GM19463 (cell line): Measurements from ENCODE around the gene NKD1.

ENCODE experiments used
- ATAC-seq: cut with Tn5 transposase; IDR thresholded peaks from one replicate; pipeline ENCODE4 v1.9.1; 2021; ENCODE audit warnings: mild to moderate bottlenecking, moderate library complexity; ENCODE audit not compliant: unreplicated experiment

Gene NKD1

GRCh38 chr16:50519001-50519400 is 29.2 kb upstream of the NKD1 start:
- ATAC-seq: no peak

GRCh38 chr16:50519602-50520001 is 28.6 kb upstream of the NKD1 start:
- ATAC-seq: no peak

- ATAC-seq: no peak
Measured at GRCh38 chr16:50520451-50521245, 27.5 kb upstream of the NKD1 start.

- ATAC-seq: no peak
Measured at GRCh38 chr16:50521246-50521900, 26.8 kb upstream of the NKD1 start.

GRCh38 chr16:50522324-50522723 is 25.9 kb upstream of the NKD1 start:
- no peak for ATAC-seq

- ATAC-seq: no peak
Measured at GRCh38 chr16:50523710-50524109, 24.5 kb upstream of the NKD1 start.

- ATAC-seq: no peak
Measured at GRCh38 chr16:50525262-50525661, 22.9 kb upstream of the NKD1 start.

- no peak for ATAC-seq
Measured at GRCh38 chr16:50525716-50526115, 22.5 kb upstream of the NKD1 start.

- no peak for ATAC-seq
Measured at GRCh38 chr16:50526249-50526648, 21.9 kb upstream of the NKD1 start.

- no peak for ATAC-seq
Measured at GRCh38 chr16:50526796-50527195, 21.4 kb upstream of the NKD1 start.

- no peak for ATAC-seq
Measured at GRCh38 chr16:50528820-50529219, 19.4 kb upstream of the NKD1 start.

GRCh38 chr16:50529334-50529733 is 18.9 kb upstream of the NKD1 start:
- no peak for ATAC-seq

GRCh38 chr16:50530277-50531236 is 17.6 kb upstream of the NKD1 start:
- ATAC-seq: no peak

GRCh38 chr16:50531359-50531758 is 16.8 kb upstream of the NKD1 start:
- ATAC-seq: no peak

GRCh38 chr16:50531901-50532300 is 16.3 kb upstream of the NKD1 start:
- ATAC-seq: no peak

- no peak for ATAC-seq
Measured at GRCh38 chr16:50532576-50532975, 15.6 kb upstream of the NKD1 start.

GRCh38 chr16:50533317-50533716 is 14.9 kb upstream of the NKD1 start:
- no peak for ATAC-seq

GRCh38 chr16:50534091-50534490 is 14.1 kb upstream of the NKD1 start:
- ATAC-seq: no peak

- no peak for ATAC-seq
Measured at GRCh38 chr16:50534556-50534955, 13.6 kb upstream of the NKD1 start.

- no peak for ATAC-seq
Measured at GRCh38 chr16:50534958-50535357, 13.2 kb upstream of the NKD1 start.

GRCh38 chr16:50535506-50536257 is 12.5 kb upstream of the NKD1 start:
- no peak for ATAC-seq
